Liver (tissue), 3 donors: Measurements from ENCODE around the gene PHLPP1.

Experiments
- HNF4G ChIP-seq: IDR thresholded peaks from 2 replicates; pipeline ENCODE4 v1.6.1; 2016; ENCODE audit warnings: antibody characterized with exemption
- RAD21 ChIP-seq, 2 donors: IDR thresholded peaks; 2 replicates each; pipeline ENCODE4 v1.6.1; 2016; ENCODE audit warnings: antibody characterized with exemption in 2 of 2, mild to moderate bottlenecking in 2 of 2
- RXRA ChIP-seq, 2 donors: IDR thresholded peaks; 2 replicates each; pipeline ENCODE4 v1.6.1; 2017 to 2018; ENCODE audit warnings: antibody characterized with exemption in 2 of 2, mild to moderate bottlenecking in 1 of 2
- TF ChIP-seq, protein P1 (sequence below): fragments of 150-350 bp; IDR thresholded peaks from 2 replicates; pipeline ENCODE4 v1.5.1; 2017; ENCODE audit warnings: improper control_type of control experiment, low read depth, low read length; ENCODE audit not compliant: missing input control
- TF ChIP-seq, protein P2 (sequence below): IDR thresholded peaks from 2 replicates; pipeline ENCODE4 v1.6.1; 2016; ENCODE audit warnings: antibody characterized with exemption
- donor health status: healthy.
- donor health status: healthy.

GRCh38 chr18:62717169-62717924 lies 2.0 kb downstream of the PHLPP1 start:
- TF ChIP-seq RAD21 (IDR thresholded peaks at IDR 0.05) (peak; percentile 40 to 56), HNF4G (no peak), RXRA (IDR thresholded peaks at IDR 0.05) (peak in 1 of 2 donors; percentile 22)
- TF ChIP-seq, protein P1, sequence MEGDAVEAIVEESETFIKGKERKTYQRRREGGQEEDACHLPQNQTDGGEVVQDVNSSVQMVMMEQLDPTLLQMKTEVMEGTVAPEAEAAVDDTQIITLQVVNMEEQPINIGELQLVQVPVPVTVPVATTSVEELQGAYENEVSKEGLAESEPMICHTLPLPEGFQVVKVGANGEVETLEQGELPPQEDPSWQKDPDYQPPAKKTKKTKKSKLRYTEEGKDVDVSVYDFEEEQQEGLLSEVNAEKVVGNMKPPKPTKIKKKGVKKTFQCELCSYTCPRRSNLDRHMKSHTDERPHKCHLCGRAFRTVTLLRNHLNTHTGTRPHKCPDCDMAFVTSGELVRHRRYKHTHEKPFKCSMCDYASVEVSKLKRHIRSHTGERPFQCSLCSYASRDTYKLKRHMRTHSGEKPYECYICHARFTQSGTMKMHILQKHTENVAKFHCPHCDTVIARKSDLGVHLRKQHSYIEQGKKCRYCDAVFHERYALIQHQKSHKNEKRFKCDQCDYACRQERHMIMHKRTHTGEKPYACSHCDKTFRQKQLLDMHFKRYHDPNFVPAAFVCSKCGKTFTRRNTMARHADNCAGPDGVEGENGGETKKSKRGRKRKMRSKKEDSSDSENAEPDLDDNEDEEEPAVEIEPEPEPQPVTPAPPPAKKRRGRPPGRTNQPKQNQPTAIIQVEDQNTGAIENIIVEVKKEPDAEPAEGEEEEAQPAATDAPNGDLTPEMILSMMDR = no peak
- TF ChIP-seq, protein P2, sequence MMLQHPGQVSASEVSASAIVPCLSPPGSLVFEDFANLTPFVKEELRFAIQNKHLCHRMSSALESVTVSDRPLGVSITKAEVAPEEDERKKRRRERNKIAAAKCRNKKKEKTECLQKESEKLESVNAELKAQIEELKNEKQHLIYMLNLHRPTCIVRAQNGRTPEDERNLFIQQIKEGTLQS = no peak
